Measurements from ENCODE around the gene ABHD6.

DNA sequence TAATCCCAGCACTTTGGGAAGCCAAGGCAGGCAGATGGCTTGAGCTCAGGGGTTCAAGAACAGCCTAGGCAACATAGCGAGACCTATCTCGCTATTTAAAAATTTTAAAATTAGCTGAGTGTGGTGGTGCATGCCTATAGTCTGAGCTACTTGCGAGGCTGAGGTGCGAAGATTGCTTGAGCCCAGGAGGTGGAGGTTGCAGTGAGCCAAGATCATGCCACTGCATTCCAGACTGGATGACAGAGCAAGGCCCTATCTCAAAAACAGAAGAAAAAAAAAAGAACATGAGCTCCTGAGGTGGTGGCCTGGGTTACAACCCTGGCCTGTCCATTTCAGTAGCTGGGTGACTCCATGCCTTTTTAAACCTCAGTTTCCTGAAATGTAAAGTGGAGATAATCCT, 34.1 kb upstream of the ABHD6 start:
- TF ChIP-seq, protein P1, sequence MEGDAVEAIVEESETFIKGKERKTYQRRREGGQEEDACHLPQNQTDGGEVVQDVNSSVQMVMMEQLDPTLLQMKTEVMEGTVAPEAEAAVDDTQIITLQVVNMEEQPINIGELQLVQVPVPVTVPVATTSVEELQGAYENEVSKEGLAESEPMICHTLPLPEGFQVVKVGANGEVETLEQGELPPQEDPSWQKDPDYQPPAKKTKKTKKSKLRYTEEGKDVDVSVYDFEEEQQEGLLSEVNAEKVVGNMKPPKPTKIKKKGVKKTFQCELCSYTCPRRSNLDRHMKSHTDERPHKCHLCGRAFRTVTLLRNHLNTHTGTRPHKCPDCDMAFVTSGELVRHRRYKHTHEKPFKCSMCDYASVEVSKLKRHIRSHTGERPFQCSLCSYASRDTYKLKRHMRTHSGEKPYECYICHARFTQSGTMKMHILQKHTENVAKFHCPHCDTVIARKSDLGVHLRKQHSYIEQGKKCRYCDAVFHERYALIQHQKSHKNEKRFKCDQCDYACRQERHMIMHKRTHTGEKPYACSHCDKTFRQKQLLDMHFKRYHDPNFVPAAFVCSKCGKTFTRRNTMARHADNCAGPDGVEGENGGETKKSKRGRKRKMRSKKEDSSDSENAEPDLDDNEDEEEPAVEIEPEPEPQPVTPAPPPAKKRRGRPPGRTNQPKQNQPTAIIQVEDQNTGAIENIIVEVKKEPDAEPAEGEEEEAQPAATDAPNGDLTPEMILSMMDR (IDR thresholded peaks at IDR 0.05) = no peak
- TF ChIP-seq POLR2A (IDR thresholded peaks at IDR 0.05) = no peak
